K562 (cell line): Measurements from ENCODE around the gene KCNAB1. TPM values are rescaled to one million over a fixed set of nuclear protein-coding genes. Genes with fewer than 3 reads are reported as not detected.

Experiments
- ATAC-seq: fragments of 200-7000 bp; cut with Tn5 transposase; 3 replicates; pipeline ENCODE4 v1.9.1; 2020; ENCODE audit warnings: moderate library complexity
- BruUV-seq: library from RNA; stranded (reverse); fragments of 400-500 nt; replicated peaks from 2 replicates; lab custom pipeline; 2021; lab: Mats Ljungman, UMichigan
- CTCF ChIA-PET: fragments of 300-600 bp; formaldehyde crosslinking; extraction: SDS; loops from one replicate; lab custom pipeline; 2021; ENCODE audit warnings: low intra/inter-chr PET ratio; lab: Yijun Ruan, JAX
- POLR2A ChIA-PET: fragments of 300-600, 350-650 bp; sonication (Branson Sonifier 250); formaldehyde crosslinking; extraction: SDS; loops from one replicate; lab custom pipeline; 2021; ENCODE audit warnings: antibody characterized with exemption, inconsistent platforms; lab: Yijun Ruan, JAX
- DNase-seq, 4 experiments: peaks; one replicate each; pipeline versions ENCODE4 v3.0.0 to v3.0.0-alpha.2; 2011 to 2018; ENCODE audit warnings: low spot score in 3 of 4, mixed read lengths in 3 of 4; ENCODE audit errors: extremely low read depth in 1 of 4
- FAIRE-seq: peaks from 2 replicates; lab custom pipeline; 2011; peaks lifted over from hg19 to GRCh38; lab: Jason Lieb, UNC
- H2AFZ ChIP-seq: 2 replicates; pipeline ENCODE4 v1.6.0; 2011; ENCODE audit warnings: low read depth, low read length, control low read depth, inconsistent platforms
- H3K27ac ChIP-seq: fragments of 200-600 bp; 3 replicates; pipeline ENCODE4 v1.8.0; 2011; ENCODE audit warnings: low read depth, mild to moderate bottlenecking, control low read depth, inconsistent platforms, low read length, moderate library complexity, mixed read lengths; ENCODE audit errors: extremely low read depth
- H3K27me3 ChIP-seq, 2 experiments: fragments of 300-600 bp in 1 of 2; 2 replicates in 1 of 2; 3 replicates in 1 of 2; pipeline versions ENCODE4 v1.6.0 to v1.8.0; 2011; ENCODE audit warnings: inconsistent platforms in 2 of 2, low read length in 2 of 2, mild to moderate bottlenecking in 1 of 2, mixed read lengths in 1 of 2, moderate library complexity in 1 of 2; ENCODE audit not compliant: control insufficient read depth in 2 of 2, insufficient read depth in 2 of 2
- H3K36me3 ChIP-seq: fragments of 300-600 bp; 3 replicates; pipeline ENCODE4 v1.8.0; 2011; ENCODE audit warnings: mild to moderate bottlenecking, low read length, inconsistent platforms; ENCODE audit not compliant: control insufficient read depth, insufficient read depth
- H3K4me1 ChIP-seq, 2 experiments: fragments of 200-600 bp in 1 of 2; replicated peaks in 1 of 2; 2 replicates in 1 of 2; 3 replicates in 1 of 2; pipeline versions ENCODE4 v1.5.1 to v1.8.0; 2011; ENCODE audit warnings: inconsistent platforms in 2 of 2, low read length in 2 of 2, mild to moderate bottlenecking in 1 of 2, mixed read lengths in 1 of 2, moderate library complexity in 1 of 2; ENCODE audit not compliant: control insufficient read depth in 2 of 2, insufficient read depth in 2 of 2
- H3K4me2 ChIP-seq: 2 replicates; pipeline ENCODE4 v1.6.1; 2011; ENCODE audit warnings: low read length, control low read depth, inconsistent platforms, mixed read lengths; ENCODE audit not compliant: insufficient read depth
- H3K4me3 ChIP-seq: fragments of 200-600 bp; sonication (generic), shearing (Covaris generic); 2 replicates; pipeline ENCODE4 v1.5.1; 2016; ENCODE audit warnings: control low read depth, inconsistent platforms
- H3K79me2 ChIP-seq: fragments of 200-600 bp; 3 replicates; pipeline ENCODE4 v1.8.0; 2011; ENCODE audit warnings: low read length, inconsistent platforms; ENCODE audit not compliant: control insufficient read depth, insufficient read depth
- H3K9ac ChIP-seq, 2 experiments: 2 replicates each; pipeline versions ENCODE4 v1.6.0 to v1.6.1; 2011; ENCODE audit warnings: low read depth in 2 of 2, low read length in 2 of 2, control low read depth in 1 of 2, inconsistent platforms in 1 of 2, mild to moderate bottlenecking in 1 of 2, mixed read lengths in 1 of 2; ENCODE audit not compliant: insufficient read depth in 1 of 2
- H3K9me1 ChIP-seq: one replicate; pipeline ENCODE4 v1.6.0; 2011; ENCODE audit warnings: inconsistent platforms, mild to moderate bottlenecking, low read length, moderate library complexity; ENCODE audit not compliant: control insufficient read depth, insufficient read depth
- H3K9me3 ChIP-seq: replicated peaks from 2 replicates; pipeline ENCODE4 v1.5.1; 2011; ENCODE audit warnings: low read depth, low read length, inconsistent platforms; ENCODE audit not compliant: control insufficient read depth, insufficient read depth
- H4K20me1 ChIP-seq: replicated peaks from 2 replicates; pipeline ENCODE4 v1.6.1; 2011; ENCODE audit warnings: low read length, inconsistent platforms, mixed read lengths; ENCODE audit not compliant: control insufficient read depth, insufficient read depth
- CGGBP1 ChIP-seq: fragments of 250-450 bp; sonication (Bioruptor Pico); IDR thresholded peaks from 2 replicates; pipeline ENCODE4 v1.9.0; 2021; ENCODE audit warnings: mild to moderate bottlenecking
- DACH1 ChIP-seq: fragments of 450-650 bp; IDR thresholded peaks from 2 replicates; pipeline ENCODE4 v1.6.1; 2018; ENCODE audit not compliant: partially characterized antibody
- ETV6 ChIP-seq, 3 experiments: fragments of 150-350 bp in 1 of 3; sonication (generic) in 1 of 3; formaldehyde crosslinking in 1 of 3; IDR thresholded peaks; 2 replicates each; pipeline versions ENCODE4 v1.6.1 to v1.8.0; 2014 to 2022; ENCODE audit warnings: borderline replicate concordance in 2 of 3, low read depth in 2 of 3, antibody characterized with exemption in 1 of 3, low read length in 1 of 3, mild to moderate bottlenecking in 1 of 3, missing genetic modification reagents in 1 of 3
- MEF2A ChIP-seq: IDR thresholded peaks from 2 replicates; pipeline ENCODE4 v1.6.1; 2011; ENCODE audit warnings: low read depth, mild to moderate bottlenecking, low read length, moderate library complexity; ENCODE audit not compliant: control insufficient read depth
- TOE1 ChIP-seq, 2 experiments: fragments of 450-650 bp in 1 of 2; sonication (generic) in 1 of 2; formaldehyde crosslinking in 1 of 2; IDR thresholded peaks; 2 replicates each; pipeline versions ENCODE4 v1.7.1 to v1.8.0; 2016 to 2022; ENCODE audit warnings: borderline replicate concordance in 2 of 2, mild to moderate bottlenecking in 2 of 2, antibody characterized with exemption in 1 of 2, inconsistent platforms in 1 of 2, low read depth in 1 of 2, missing genetic modification reagents in 1 of 2, moderate library complexity in 1 of 2
- ZEB2 ChIP-seq: fragments of 450-650 bp; IDR thresholded peaks from 2 replicates; pipeline ENCODE4 v1.6.1; 2016
- ZNF316 ChIP-seq: fragments of 450-650 bp; IDR thresholded peaks from 2 replicates; pipeline ENCODE4 v1.6.1; 2016
- WGBS: fragments of 100-300 bp; shearing (Covaris generic); methylation state at CpG from one replicate; pipeline ENCODE4 v1.1.6; 2016; ENCODE audit warnings: low coverage, mixed read lengths; ENCODE audit not compliant: insufficient coverage; ENCODE audit errors: missing lambda C conversion rate; 5-methylcytosine and 5-hydroxymethylcytosine counted together
- in situ Hi-C: fragments of 300-500 bp; cut with MboI; formaldehyde crosslinking; loops from 4 replicates; pipeline ENCODE4 v1.15.0; 2018; ENCODE audit warnings: inconsistent platforms, mixed read lengths
- intact Hi-C: fragments of 100-400 bp; cut with micrococcal nuclease; formaldehyde crosslinking; loops from 2 replicates; pipeline ENCODE4 v1.14.2; 2022
- polyA plus RNA-seq, 8 experiments: library from polyadenylated mRNA; depleted of rRNA in 4 of 8; stranded (reverse) in 5 of 8; unstranded in 3 of 8; fragments of >200 nt; fragmentation: Nextera tagmentation in 2 of 8; fragmentation: Illumina TruSeq in 1 of 8; extraction: Ambion mirVana in 2 of 8; extraction: Trizol in 1 of 8; gene quantifications; 2 replicates each; pipeline versions ENCODE4 v1.2.1 to v1.2.3, GENCODE V29; 2011 to 2014; ENCODE audit warnings: inconsistent platforms in 1 of 8, missing spikeins in 1 of 8
- total RNA-seq, 7 experiments: library from RNA; depleted of rRNA in 6 of 7; stranded (reverse); fragments of >200 nt in 6 of 7; fragmentation: Illumina TruSeq in 2 of 7; extraction: Trizol in 2 of 7; gene quantifications; 2 replicates each; pipeline versions ENCODE4 v1.2.1 to v1.2.3, GENCODE V29; 2011 to 2021; ENCODE audit warnings: low replicate concordance in 1 of 7

KCNAB1 gene
- total and polyA plus RNA-seq, 9 of the 15 experiments (the other 6 are each of a cell fraction or from before 2014, with no cell fraction given) = 0.14 to 1.2 (median 0.51) TPM

DNA sequence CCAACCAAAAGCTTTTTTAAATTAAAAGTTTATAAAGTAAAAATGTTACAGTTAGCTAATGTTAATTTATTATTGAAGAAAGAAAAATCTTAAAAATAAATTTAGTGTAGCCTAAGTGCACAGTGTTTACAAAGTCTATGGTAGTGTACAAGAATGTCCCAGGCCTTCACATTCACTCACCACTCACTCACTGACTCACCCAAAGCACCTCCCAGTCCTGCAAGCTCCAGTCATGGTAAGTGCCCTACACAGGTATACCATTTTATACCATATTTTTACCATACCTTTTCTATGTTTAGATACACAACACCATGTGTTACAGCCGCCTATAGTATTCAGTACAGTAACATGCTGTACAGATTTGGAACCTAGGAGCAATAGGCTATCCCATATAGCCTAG is 405.4 kb downstream of the KCNAB1 start:
- no peaks in the 10 kb centered on the region for H3K36me3 ChIP-seq
- no peak for ATAC-seq
- in situ Hi-C loops = loop anchor here (25.0 kb wide), 1 partner anchor 611 kb away; no protein-coding TSS in a partner anchor
- no peak for DNase-seq
- H3K9me3 ChIP-seq = no peaks in the 10 kb centered on the region
- no peak overlapping the region for H3K27ac ChIP-seq
- FAIRE-seq = no peak
- WGBS = 53% methylated on average over 1 of the region's 1 CpG
- no peaks in the 10 kb centered on the region for H3K9me1 ChIP-seq
- BruUV-seq = no TSS peak
- H3K4me1 ChIP-seq = no peaks in the 10 kb centered on the region; a peak in 1 of 5 replicates
- ChIA-PET CTCF (no interaction called here), POLR2A (interaction anchor here (0.6 to 1.3 kb wide), 2 partner anchors 9 kb away, joined by 3 to 4 read pairs; no protein-coding TSS in a partner anchor)
- intact Hi-C loops = no loop called here
- no peak overlapping the region for H3K9ac ChIP-seq
- TF ChIP-seq CGGBP1 (no peak), TOE1 (IDR thresholded peaks at IDR 0.05; ENCODE audit: borderline replicate concordance) (no peak), TOE1 (CRISPR knock-in tag; IDR thresholded peaks at IDR 0.05; ENCODE audit: borderline replicate concordance, low read depth) (no peak), DACH1 (no peak), MEF2A (no peak), ZNF316 (no peak), ETV6 (IDR thresholded peaks at IDR 0.05; ENCODE audit: borderline replicate concordance in 1 of 2, low read depth in 2 of 2, low read length in 1 of 2) (no peak), ETV6 (CRISPR knock-in tag; IDR thresholded peaks at IDR 0.05; ENCODE audit: borderline replicate concordance) (no peak), ZEB2 (no peak)
- no peaks in the 10 kb centered on the region for H4K20me1 ChIP-seq
- no peak overlapping the region for H3K4me3 ChIP-seq
- H3K27me3 ChIP-seq = no peaks in the 10 kb centered on the region
- no peak overlapping the region for H2AFZ ChIP-seq
- H3K79me2 ChIP-seq = no peaks in the 10 kb centered on the region
- no peak overlapping the region for H3K4me2 ChIP-seq
